ENCODE data around the gene JARID2.

JARID2 gene

GRCh38 chr6:15374119-15374518, 128.2 kb downstream of the JARID2 start:
- TF ChIP-seq POLR2AphosphoS5 (IDR thresholded peaks at IDR 0.05; ENCODE audit: low read depth, low read length) = no peak
- TF ChIP-seq TAF1 (IDR thresholded peaks at IDR 0.05; ENCODE audit: borderline replicate concordance, insufficient read depth, low read length) = no peak
- no peak for TF ChIP-seq FOXP2 (optimal IDR thresholded peaks at IDR 0.05; ENCODE audit: borderline replicate concordance, extremely low read depth, extremely low read length, insufficient read depth)
- no peak for TF ChIP-seq SIN3A (IDR thresholded peaks at IDR 0.05; ENCODE audit: borderline replicate concordance, insufficient read depth, low read length)

DNA sequence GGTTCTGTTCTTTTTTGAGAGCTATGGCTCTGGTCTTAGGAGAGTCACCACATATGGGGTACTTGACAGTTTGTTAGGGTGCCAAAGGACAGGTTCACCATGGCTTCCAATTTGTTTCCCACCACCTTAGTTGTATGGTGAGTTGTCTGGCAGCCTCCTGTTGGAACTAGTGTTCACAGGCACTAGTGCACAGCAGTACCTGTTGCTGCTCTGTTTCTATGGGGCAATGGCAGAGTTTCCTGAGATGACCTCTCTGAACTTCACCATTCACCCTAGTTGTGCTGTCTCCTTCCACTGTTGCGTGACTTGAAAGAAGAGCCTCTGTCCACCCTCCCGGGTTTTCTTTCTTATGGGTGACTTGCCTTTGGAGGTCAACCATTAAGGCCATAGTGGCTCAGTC, 129.1 kb downstream of the JARID2 start:
- TF ChIP-seq TAF1 (IDR thresholded peaks at IDR 0.05; ENCODE audit: borderline replicate concordance, insufficient read depth, low read length) (no peak), FOXP2 (optimal IDR thresholded peaks at IDR 0.05; ENCODE audit: borderline replicate concordance, extremely low read depth, extremely low read length, insufficient read depth) (no peak), POLR2AphosphoS5 (IDR thresholded peaks at IDR 0.05; ENCODE audit: low read depth, low read length) (no peak), REST (IDR thresholded peaks at IDR 0.05; ENCODE audit: insufficient read depth in 1 of 2, low read depth in 2 of 2, low read length in 2 of 2) (no peak)

- no peak for TF ChIP-seq REST (IDR thresholded peaks at IDR 0.05; ENCODE audit: insufficient read depth in 1 of 2, low read depth in 2 of 2, low read length in 2 of 2)
- no peak for TF ChIP-seq TAF1 (IDR thresholded peaks at IDR 0.05; ENCODE audit: borderline replicate concordance, insufficient read depth, low read length)
- TF ChIP-seq FOXP2 (optimal IDR thresholded peaks at IDR 0.05; ENCODE audit: borderline replicate concordance, extremely low read depth, extremely low read length, insufficient read depth) = no peak
- TF ChIP-seq POLR2AphosphoS5 (IDR thresholded peaks at IDR 0.05; ENCODE audit: low read depth, low read length) = no peak
- TF ChIP-seq SIN3A (IDR thresholded peaks at IDR 0.05; ENCODE audit: borderline replicate concordance, insufficient read depth, low read length) = no peak
Observed at GRCh38 chr6:15375638-15376290, 129.9 kb downstream of the JARID2 start.

GRCh38 chr6:15376900-15377487, 131.1 kb downstream of the JARID2 start:
- no peak for TF ChIP-seq SIN3A (IDR thresholded peaks at IDR 0.05; ENCODE audit: borderline replicate concordance, insufficient read depth, low read length)

GRCh38 chr6:15378272-15378671, 132.4 kb downstream of the JARID2 start:
- TF ChIP-seq FOXP2 (optimal IDR thresholded peaks at IDR 0.05; ENCODE audit: borderline replicate concordance, extremely low read depth, extremely low read length, insufficient read depth) = no peak
- no peak for TF ChIP-seq REST (IDR thresholded peaks at IDR 0.05; ENCODE audit: insufficient read depth in 1 of 2, low read depth in 2 of 2, low read length in 2 of 2)
- TF ChIP-seq SIN3A (IDR thresholded peaks at IDR 0.05; ENCODE audit: borderline replicate concordance, insufficient read depth, low read length) = no peak
- no peak for TF ChIP-seq TAF1 (IDR thresholded peaks at IDR 0.05; ENCODE audit: borderline replicate concordance, insufficient read depth, low read length)
- TF ChIP-seq POLR2AphosphoS5 (IDR thresholded peaks at IDR 0.05; ENCODE audit: low read depth, low read length) = no peak

DNA sequence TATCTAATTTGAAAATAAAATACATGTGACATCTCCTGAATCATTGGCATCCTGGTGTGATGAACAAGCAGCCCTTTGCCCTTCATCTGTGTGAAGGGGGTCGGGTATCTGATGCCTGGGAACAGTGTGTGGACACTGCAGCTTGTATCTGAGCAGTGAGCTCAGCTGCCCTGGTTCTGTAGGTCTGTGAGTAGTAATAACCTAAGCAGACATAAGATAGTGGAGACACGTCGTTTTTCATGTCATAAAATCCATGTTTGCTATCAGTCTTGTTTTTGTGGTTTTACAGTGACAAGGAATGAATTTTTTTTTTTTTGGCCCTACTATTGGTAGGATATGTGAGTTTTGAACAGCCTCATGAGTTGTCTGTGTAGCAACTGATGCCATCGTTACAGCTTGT, 133.0 kb downstream of the JARID2 start:
- no peak for TF ChIP-seq POLR2AphosphoS5 (IDR thresholded peaks at IDR 0.05; ENCODE audit: low read depth, low read length)
- no peak for TF ChIP-seq TAF1 (IDR thresholded peaks at IDR 0.05; ENCODE audit: borderline replicate concordance, insufficient read depth, low read length)
- TF ChIP-seq FOXP2 (optimal IDR thresholded peaks at IDR 0.05; ENCODE audit: borderline replicate concordance, extremely low read depth, extremely low read length, insufficient read depth) = no peak
